IPS-18c (cell line): Measurements from ENCODE around the gene EFTUD2.
"Not testable (repeated sequence)": the region's sequence is repeated elsewhere in the genome, so short reads cannot be mapped to it uniquely, and the experiment has no call there.

ENCODE experiments used
- H3K4me3 ChIP-seq: 2 replicates; pipeline ENCODE4 v1.7.0; 2013; ENCODE audit warnings: low read depth, mild to moderate bottlenecking, low read length, moderate library complexity; ENCODE audit not compliant: insufficient read depth
- H3K9me3 ChIP-seq: one replicate; pipeline ENCODE4 v1.6.1; 2013; ENCODE audit warnings: mild to moderate bottlenecking, low read length, moderate library complexity; ENCODE audit not compliant: control insufficient read depth, insufficient read depth

Gene EFTUD2

DNA sequence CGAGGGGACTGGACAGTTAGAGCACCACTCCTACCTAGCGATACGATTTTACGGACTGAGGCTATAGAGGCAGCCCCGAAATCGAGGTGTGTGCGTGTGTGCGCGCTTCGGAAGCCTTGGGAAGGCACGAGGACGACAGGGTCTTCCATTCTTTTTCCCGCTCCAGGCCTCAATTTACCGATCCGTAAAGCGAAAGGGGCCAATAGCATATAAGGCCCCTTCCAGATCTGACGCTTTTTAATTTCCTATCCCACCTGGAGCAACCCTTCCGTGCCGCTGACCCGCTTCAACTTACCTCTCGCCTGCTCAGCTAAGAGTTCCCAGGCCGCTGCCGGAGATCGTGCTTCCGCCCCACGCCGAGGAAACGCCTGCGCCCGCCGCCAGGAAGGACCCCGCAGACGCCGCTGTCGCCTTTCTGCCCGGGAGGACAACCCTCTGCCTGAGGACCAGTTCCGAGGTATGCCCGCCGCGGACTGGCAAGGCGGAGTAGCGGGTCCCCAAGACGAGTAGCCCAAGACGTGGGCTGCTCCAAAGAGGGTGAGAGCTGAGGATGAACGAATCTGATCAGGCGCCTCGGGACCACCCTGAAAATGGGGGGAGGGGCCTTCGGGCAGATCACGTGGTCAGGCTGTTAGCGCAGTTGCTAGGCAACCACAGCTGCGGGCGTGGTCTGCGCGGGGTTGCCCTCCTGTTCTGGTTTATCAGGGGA lies at the start of gene EFTUD2:
EFTUD2 (minus strand) TSS at position 372 of the 709 bp plus-strand sequence. CDS start 4,924 bp downstream, outside the sequence.
- Histone ChIP-seq H3K9me3 (no peaks in the 10 kb centered on the region), H3K4me3 (peak within 1 kb of the TSS; percentile 87)

DNA sequence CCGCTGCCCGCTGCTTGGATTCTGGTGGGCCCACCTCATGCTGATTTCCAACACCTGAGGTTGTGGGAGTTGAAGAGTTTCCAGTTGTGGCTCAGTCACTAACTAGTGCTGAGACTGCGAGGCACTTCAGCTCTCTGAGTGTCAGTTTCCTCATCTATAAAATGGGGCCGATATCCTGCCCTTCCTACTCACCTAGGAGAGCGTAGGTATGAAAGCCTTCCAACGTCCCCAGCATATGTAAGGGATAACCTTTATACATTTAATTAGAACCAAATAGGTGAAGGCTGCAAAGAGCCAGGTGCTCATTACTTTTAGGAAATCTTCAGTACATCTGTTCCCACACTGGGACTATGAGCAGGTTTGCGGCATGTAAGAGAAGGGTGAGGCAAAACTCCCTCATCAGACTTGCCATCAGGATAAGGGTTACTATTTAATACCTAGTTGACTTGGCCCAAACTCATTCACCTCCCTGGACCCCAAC lies 49.1 kb upstream of the EFTUD2 start:
- H3K4me3 ChIP-seq = peak overlapping the region; percentile 93

DNA sequence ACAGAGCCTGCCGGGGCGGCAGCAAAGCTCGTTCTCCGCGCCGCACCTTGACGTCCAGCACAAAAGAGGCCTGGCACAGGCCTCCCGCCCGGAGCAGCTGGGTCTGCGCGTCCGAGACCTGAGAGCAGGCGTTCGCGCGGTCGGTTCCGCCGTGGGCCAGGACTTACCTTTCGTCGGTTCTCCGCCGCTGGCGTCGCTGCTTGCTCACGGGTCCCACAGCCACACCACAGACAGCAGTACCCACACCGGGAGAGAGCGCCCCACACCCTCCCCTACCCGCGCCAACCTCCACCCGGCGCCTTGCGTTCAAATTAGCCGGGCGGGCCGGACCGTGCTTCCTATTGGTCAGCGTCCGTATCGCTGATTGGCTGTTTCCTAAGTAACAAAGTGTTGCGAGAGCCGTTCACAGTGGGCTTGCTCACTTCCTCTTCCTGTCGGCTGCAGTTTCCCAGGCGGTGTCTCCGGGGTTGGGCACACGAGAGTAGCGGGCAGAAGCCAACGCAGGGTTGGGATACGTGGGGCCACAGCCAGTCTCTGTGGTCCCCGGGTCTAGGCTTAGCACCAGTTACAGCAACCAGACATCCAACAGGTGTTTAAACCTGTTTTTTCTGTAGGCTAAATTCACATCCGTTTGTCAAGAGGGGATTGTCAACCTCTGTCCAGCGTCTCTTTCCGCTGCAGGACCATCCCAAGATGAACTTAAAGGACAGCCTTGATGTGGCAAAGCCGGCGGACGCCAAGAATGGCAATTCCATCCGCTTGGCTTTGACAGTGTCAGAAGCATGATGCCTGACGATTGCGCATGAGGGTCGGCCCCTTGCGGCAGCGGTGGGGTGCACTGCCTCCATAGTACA lies 48.4 kb upstream of the EFTUD2 start, which contains the start of gene KIF18B:
KIF18B (minus strand) TSS at position 313 of the 854 bp plus-strand sequence. CDS start 11,429 bp downstream, outside the sequence.
- Histone ChIP-seq H3K9me3 (no peaks in the 10 kb centered on the region), H3K4me3 (peak within 1 kb of the TSS; percentile 93)

More for the DNA sequence above, 49.1 kb upstream of the EFTUD2 start:
- H3K9me3 ChIP-seq = no peaks in the 10 kb centered on the region

DNA sequence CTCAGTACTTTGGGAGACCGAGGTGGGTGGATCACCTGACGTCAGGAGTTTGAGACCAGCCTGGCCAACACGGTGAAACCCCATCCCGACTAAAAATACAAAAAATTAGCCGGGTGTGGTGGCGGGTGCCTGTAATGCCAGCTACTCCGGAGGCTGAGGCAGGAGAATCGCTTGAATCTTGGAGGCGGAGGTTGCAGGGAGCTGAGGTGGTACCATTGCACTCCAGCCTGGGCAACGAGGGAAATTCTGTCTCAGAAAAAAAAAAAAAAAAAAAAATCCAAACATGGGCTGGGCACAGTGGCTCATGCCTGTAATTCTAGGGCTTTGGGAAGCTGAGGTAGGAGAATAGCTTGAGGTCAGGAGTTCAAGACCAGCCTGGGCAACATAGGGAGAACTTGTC lies 46.4 kb upstream of the EFTUD2 start:
- H3K9me3 ChIP-seq, H3K4me3 ChIP-seq: not testable (repeated sequence)

DNA sequence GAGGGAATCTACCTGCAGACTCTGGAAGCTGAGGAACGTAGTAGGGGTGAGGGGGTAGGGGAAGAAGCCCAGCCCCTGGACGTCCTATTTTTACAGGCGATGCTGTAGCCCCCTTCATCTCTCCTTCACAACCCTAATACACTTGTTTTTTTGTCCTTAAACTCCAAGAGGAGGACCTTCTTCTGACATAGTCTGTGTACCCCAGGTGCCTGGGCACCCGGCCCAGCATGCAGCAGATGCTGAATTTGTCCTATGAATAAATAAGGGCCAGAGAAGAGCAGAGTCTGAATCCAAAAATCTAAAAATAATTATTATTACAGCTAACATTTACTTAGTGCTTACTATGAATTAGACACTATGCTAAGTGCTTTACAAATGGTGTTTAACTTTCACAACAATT lies 43.2 kb upstream of the EFTUD2 start:
- Histone ChIP-seq H3K9me3 (no peaks in the 10 kb centered on the region), H3K4me3 (no peak overlapping the region)

DNA sequence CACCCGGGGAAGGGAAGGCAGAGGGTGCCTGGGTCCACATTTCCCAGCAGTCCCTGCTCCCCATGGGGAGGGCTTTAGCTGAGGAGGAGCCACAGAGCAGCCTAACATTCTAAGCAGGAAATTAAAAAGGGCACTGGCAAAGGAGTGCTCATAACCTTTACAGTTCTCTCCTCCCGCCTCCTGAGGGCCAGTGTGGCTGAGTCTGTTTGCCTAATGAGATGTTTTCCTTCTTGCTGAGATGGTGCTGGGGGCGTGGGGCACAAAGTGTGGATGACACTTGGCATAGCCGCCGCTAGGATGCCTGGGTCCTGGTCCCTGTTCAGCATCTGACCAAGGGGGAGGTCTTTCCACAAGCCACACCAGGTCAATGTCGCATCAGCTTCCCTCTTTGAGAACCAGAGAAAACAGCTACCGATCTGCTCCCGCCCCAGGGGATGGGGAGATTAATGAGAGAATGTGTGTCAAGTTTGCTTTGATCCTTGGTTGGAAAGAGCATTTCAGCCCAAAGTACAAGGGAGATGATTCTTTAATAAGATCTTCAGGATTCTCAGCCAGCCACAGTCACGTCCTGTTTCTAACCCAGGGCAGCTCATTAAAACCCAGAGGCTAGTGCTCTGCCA lies 42.6 kb upstream of the EFTUD2 start:
- H3K4me3 ChIP-seq = no peak overlapping the region
- no peaks in the 10 kb centered on the region for H3K9me3 ChIP-seq

DNA sequence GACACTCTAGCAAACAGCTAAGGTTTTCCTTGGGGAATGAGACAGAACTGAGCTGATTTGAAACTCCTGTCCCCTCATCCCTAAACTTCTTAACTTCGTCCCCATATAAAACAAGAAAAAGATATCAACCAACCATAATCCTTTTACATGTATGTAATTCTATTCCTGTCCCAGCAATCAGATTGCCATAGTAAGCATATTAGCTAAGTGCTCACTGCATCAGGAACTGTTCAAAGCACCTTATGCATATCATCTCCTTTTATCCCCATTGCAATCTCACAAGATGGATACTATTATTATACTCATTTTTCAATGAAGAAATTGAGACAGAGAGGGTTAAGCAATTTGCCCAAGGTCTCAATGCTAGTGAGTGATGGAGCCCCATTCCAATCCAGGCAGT lies 41.5 kb upstream of the EFTUD2 start:
- Histone ChIP-seq H3K9me3 (no peaks in the 10 kb centered on the region), H3K4me3 (no peak overlapping the region)

DNA sequence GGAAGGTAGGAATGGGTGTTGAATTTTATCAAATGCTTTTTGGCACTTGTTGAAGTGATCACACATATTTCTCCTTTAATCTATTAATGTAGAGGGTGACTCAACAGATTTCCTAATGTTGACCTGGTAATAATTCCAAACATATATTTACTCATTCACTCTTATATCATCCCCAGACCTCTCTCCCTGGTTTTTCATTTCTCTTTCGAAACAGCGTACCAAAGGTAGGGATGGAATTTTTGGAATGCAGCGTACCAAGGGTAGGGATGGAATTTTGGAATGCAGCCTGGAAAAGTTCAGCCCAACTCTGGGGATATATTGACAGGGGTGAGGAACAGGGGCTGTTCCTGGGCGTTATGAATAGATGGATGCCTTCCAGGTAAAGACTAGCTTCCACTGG lies 41.1 kb upstream of the EFTUD2 start:
- H3K9me3 ChIP-seq = no peaks in the 10 kb centered on the region
- no peak overlapping the region for H3K4me3 ChIP-seq

DNA sequence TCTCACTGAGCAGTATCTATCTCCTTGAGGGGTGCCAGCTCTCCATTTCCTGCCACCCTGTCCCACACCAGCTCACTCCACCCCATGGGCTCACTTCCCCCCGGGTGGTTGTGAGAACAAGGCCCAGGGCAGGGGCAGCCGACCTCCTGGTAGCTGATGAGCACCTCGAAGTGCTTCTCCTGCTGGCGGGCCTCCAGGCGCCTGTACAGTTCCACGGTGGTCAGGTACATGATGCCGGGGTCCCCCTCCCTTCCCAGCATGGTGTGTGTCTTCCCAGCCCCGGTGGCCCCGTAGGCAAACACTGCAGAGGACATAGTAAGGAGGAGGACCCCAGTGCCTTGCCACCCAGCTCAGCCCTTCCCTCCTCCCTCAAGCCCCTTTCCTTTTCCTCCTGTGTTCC lies 35.9 kb upstream of the EFTUD2 start:
- H3K4me3 ChIP-seq = no peak overlapping the region
- no peaks in the 10 kb centered on the region for H3K9me3 ChIP-seq

DNA sequence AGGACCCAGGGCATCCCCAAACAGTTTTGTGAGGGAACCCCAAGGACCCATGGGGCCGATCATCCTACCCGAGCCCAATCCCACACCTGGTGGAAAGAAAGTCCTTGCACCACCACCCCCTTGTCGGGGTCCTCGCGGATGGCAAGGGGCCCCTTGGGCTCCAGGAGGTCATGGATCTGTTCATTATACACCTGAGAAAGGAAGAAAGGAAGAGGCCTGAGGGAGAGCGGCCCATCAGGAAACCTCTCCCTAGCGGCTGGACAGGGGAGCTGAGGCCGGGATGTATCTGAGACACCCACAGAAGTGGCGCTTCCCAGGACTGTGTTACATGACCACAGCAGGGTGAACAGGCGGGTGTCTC lies 35.5 kb upstream of the EFTUD2 start:
- no peaks in the 10 kb centered on the region for H3K9me3 ChIP-seq
- H3K4me3 ChIP-seq = no peak overlapping the region

DNA sequence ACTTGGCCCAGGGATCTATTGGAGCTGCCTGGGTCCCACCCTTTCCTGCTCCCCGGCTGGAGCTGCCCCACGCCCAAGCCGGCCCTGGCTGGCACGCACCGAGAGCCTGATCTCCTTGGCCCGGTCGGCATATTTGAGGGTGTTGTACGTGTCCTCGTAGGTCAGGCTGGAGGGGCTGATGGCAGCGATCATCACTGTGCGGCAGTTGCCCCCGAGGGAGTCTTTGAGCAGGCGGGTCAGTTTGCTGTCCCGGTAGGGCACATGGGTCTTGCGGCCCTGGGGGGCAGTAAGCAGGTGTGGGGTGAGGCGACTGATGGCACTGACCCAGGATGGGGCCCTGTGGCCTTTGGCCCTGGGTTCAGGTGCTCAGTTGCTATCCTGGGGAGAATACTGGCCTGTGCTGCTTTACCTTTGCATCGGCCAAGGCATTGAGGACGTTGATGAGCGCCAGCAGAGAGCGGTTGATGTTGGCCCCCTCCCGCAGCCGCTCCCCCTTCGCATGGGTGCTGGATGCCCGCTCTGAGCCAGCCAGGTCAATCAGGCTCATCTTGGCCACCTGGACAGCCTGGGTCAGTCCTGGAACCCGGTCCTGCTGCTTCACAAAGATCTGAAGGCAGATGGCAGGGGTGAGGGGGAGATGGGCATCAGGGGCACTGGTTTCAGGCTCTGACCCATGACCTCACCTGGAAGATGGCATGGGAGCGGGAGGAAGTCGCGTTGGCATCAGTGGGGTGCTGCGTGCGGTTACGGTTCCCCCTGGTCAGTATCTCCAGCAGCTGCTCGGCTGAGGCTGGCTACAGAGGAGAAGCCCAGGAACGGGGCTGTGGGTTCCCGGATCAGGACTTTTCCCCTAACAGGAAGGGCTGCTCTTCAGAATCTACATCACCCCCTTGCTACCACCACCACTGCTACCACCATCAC lies 34.8 kb upstream of the EFTUD2 start:
- Histone ChIP-seq H3K9me3 (no peaks in the 10 kb centered on the region), H3K4me3 (no peak overlapping the region)

DNA sequence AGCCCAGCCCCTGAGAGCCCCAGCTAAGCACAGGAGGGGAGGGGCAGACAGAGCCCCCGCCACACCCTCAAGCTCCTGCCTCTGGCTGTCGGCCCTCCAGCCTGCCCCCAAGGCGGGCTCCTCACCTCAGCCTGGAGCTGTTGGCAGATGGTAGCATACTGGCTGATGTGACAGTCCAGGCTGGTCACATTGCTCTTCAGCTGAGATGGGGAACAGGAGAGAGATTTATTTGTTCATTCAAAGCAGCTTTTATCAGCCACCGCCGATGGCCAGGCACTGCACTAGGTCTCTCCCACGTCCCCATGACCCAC lies 33.5 kb upstream of the EFTUD2 start:
- H3K4me3 ChIP-seq = no peak overlapping the region
- H3K9me3 ChIP-seq = no peaks in the 10 kb centered on the region

DNA sequence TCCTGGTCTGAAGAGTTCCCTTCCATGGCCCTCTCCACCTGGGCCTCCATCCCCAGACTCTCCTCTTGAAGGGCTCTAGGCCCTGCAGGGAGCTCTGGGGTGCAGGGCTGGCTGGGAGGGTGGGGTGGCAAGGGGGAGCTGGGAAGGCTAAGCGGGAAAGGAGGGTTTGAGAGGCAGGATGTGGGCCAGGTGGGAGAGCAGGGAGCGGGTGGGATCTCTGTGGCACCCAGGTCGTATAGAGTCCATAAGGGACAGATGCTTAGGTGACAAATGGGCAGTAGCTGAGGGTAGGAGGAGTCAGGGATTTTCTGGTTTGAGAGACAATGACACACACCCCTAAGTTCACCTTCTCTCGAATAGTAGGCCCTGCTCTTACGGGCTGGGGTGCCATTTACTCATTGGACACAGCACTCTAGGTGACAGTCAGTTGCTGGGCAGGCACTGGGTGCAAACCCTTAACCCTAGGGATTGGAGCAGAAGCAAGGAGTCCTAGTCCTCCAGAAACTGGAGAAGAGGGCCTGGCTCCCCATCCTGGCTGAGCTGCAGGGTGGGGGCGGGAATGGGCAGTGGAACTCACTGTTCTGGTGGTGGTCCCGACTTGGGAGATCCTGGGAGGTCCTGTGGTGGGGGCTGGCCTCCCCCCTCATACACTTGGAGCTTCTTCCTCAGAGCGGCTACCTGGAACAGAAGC lies 33.0 kb upstream of the EFTUD2 start:
- Histone ChIP-seq H3K9me3 (no peaks in the 10 kb centered on the region), H3K4me3 (no peak overlapping the region)

DNA sequence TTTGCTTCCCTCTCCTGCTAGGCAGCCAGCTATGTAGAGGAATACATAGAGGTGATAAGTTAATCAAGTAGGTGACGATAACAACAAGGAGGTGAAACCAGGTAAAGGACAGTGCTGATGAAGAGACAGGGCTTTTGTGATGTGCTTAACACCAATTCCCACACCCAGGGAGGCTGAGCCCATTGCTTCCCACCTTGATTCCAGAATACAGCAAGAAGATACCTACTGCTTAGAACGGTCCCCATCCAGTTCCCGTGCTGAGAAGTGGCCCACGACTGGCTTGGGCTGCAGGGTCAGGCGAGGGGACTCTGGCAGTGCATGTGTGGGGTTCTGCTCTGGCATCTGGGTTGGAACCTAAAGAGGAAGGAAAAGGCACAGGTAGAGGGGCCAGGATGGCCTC lies 32.1 kb upstream of the EFTUD2 start:
- no peak overlapping the region for H3K4me3 ChIP-seq

DNA sequence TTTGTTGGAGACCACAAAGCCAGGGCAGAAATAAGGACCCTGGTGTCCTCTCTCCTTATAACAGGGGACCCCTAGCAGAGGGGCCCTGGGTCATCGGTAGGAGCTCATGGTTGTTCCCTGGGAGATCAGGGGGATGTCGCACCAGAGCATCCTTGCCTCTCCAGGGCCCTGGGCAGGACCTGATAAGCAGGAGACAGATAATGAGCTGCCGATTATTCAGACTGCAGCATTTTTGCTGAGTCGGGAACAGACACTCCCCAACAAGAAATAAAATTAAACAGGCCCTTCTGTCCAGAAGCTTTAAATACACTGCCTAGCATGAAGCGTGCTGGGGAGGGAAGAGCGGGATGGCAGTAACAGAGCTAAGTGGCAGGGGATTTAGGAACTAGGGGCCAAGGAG lies 31.4 kb upstream of the EFTUD2 start:
- no peaks in the 10 kb centered on the region for H3K9me3 ChIP-seq
- H3K4me3 ChIP-seq = no peak overlapping the region

More for the DNA sequence above, 32.1 kb upstream of the EFTUD2 start:
- no peaks in the 10 kb centered on the region for H3K9me3 ChIP-seq

DNA sequence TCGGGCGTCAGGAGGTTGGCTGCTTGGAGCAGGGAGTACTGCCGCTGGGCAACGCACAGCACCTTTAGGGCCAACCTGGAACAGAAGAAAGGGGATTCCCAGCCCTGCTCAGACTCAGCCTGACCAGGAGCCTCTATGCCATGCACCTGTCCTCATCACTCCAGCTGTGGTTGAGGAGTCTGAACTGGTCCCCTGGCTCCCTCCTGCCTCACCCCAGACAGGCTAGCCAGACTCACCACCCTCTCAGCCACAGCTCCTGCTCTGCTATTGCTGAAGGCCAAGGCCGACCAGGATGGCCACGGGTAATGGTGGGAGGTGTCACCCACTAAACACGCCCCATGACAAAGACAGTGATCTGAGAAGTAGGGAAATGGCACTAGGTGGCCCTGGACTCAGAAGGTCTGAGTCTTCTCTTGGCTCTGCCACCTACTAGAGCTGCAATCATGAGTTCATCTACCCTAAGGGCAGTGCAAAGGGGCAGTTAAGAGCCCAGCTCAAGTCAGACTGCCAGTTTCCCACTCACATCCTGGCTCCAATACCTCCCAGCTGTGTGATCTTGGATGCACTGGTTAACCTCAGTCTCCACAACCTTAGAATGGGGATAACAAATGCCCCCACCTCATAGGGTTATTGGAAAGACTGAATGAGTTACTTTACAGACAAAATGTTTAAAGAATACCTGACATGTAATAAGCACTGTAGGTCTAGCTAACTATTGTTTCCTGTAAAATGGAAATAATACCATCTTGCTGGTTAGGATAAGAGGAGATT lies 29.9 kb upstream of the EFTUD2 start:
- Histone ChIP-seq H3K4me3 (no peak overlapping the region), H3K9me3 (no peaks in the 10 kb centered on the region)
